ENCODE measurements around the gene PTAFR. TPM values are rescaled to one million over a fixed set of nuclear protein-coding genes. Genes with fewer than 3 reads are reported as not detected.

The PTAFR gene
- total RNA-seq, 2 experiments from 2014 or later, result 0.47 to 0.53 TPM

- intact Hi-C loops (cut with DNase I, micrococcal nuclease), result loop anchor here in 1 of 2 experiments (5.0 kb wide), 1 partner anchor 92 kb away; no protein-coding TSS in a partner anchor
- DNase-seq, result peak; percentile 12 to 91 (median 42)
- Histone ChIP-seq H3K27me3 (ENCODE audit: control insufficient read depth in 1 of 2, insufficient read depth in 2 of 2, low read length in 2 of 2) (no peaks in the 10 kb centered on the region), H3K27ac (ENCODE audit: low read depth in 1 of 2, low read length in 2 of 2) (peak overlapping the region; percentile 11 to 30), H3K4me3 (ENCODE audit: low read length) (no peak overlapping the region), H3K4me1 (ENCODE audit: insufficient read depth, low read length) (peaks cover 46% of the 10 kb centered on the region), H3K9me3 (ENCODE audit: control insufficient read depth in 1 of 2, insufficient read depth in 1 of 2, low read length in 2 of 2) (peaks cover 5 to 25% of the 10 kb centered on the region in 2 experiments), H3K36me3 (ENCODE audit: insufficient read depth, low read length) (peaks cover 50% of the 10 kb centered on the region)
- POLR2A ChIA-PET, result interaction anchor here (0.7 to 1.2 kb wide), 4 partner anchors 30 to 113 kb away, joined by 3 to 7 read pairs (median 4); partner anchors contain the start of genes ATP5IF1 and EYA3
- TF ChIP-seq CTCF (IDR thresholded peaks at IDR 0.05), result no peak
- Mint-ChIP-seq H3K9me3 (peaks cover 4% of the 10 kb centered on the region), H3K36me3 (ENCODE audit: low read depth) (peaks cover 73% of the 10 kb centered on the region), H3K4me1 (ENCODE audit: low read depth) (peaks cover 40% of the 10 kb centered on the region), H3K4me3 (peak overlapping the region; percentile 78), H3K27ac (peak overlapping the region; percentile 67), H3K27me3 (no peaks in the 10 kb centered on the region)
- peak; percentile 92 for ATAC-seq (ENCODE audit: poor library complexity)
- CTCF ChIA-PET, result interaction anchor here (0.8 to 1.3 kb wide), 3 partner anchors 10 to 312 kb away, joined by 3 read pairs; no protein-coding TSS in a partner anchor
Measured at GRCh38 chr1:28199328-28200233, 23.1 kb upstream of the PTAFR start.

GRCh38 chr1:28197682-28198415, 21.4 kb upstream of the PTAFR start:
- intact Hi-C loops (cut with DNase I, micrococcal nuclease), result loop anchor here in 1 of 2 experiments (5.0 kb wide), 1 partner anchor 91 kb away; no protein-coding TSS in a partner anchor
- DNase-seq (no peak), ATAC-seq (ENCODE audit: poor library complexity) (no peak)
- Mint-ChIP-seq H3K27ac (no peak overlapping the region), H3K36me3 (ENCODE audit: low read depth) (peaks cover 61% of the 10 kb centered on the region), H3K4me3 (no peak overlapping the region), H3K4me1 (ENCODE audit: low read depth) (peaks cover 40% of the 10 kb centered on the region), H3K27me3 (no peaks in the 10 kb centered on the region), H3K9me3 (peaks cover 4% of the 10 kb centered on the region)
- TF ChIP-seq CTCF (IDR thresholded peaks at IDR 0.05), result no peak
- peaks cover 5 to 25% of the 10 kb centered on the region in 2 experiments for H3K9me3 ChIP-seq (ENCODE audit: control insufficient read depth in 1 of 2, insufficient read depth in 1 of 2, low read length in 2 of 2)
- ChIA-PET CTCF (no interaction called here), POLR2A (no interaction called here)
- peaks cover 47% of the 10 kb centered on the region for H3K4me1 ChIP-seq (ENCODE audit: insufficient read depth, low read length)
- H3K27ac ChIP-seq (ENCODE audit: low read depth in 1 of 2, low read length in 2 of 2), result no peak overlapping the region
- H3K4me3 ChIP-seq (ENCODE audit: low read length), result no peak overlapping the region
- no peaks in the 10 kb centered on the region for H3K27me3 ChIP-seq (ENCODE audit: control insufficient read depth in 1 of 2, insufficient read depth in 2 of 2, low read length in 2 of 2)
- peaks cover 37% of the 10 kb centered on the region for H3K36me3 ChIP-seq (ENCODE audit: insufficient read depth, low read length)

GRCh38 chr1:28196330-28196729, 19.8 kb upstream of the PTAFR start:
- Mint-ChIP-seq H3K4me3 (no peak overlapping the region), H3K27me3 (no peaks in the 10 kb centered on the region), H3K4me1 (ENCODE audit: low read depth) (peaks cover 40% of the 10 kb centered on the region), H3K27ac (no peak overlapping the region), H3K9me3 (peaks cover 4% of the 10 kb centered on the region), H3K36me3 (ENCODE audit: low read depth) (peaks cover 54% of the 10 kb centered on the region)
- intact Hi-C loops (cut with DNase I, micrococcal nuclease), result loop anchor here in 1 of 2 experiments (5.0 kb wide), 1 partner anchor 89 kb away; no protein-coding TSS in a partner anchor
- ChIA-PET POLR2A (interaction anchor here (0.9 kb wide), 1 partner anchor 11 kb away, joined by 3 read pairs; no protein-coding TSS in a partner anchor), CTCF (interaction anchor here (0.6 to 1.2 kb wide), 2 partner anchors 12 to 338 kb away, joined by 4 to 5 read pairs; no protein-coding TSS in a partner anchor)
- Histone ChIP-seq H3K27me3 (ENCODE audit: control insufficient read depth in 1 of 2, insufficient read depth in 2 of 2, low read length in 2 of 2) (no peaks in the 10 kb centered on the region), H3K9me3 (ENCODE audit: control insufficient read depth in 1 of 2, insufficient read depth in 1 of 2, low read length in 2 of 2) (peaks cover 5 to 25% of the 10 kb centered on the region in 2 experiments), H3K27ac (ENCODE audit: low read depth in 1 of 2, low read length in 2 of 2) (no peak overlapping the region), H3K4me3 (ENCODE audit: low read length) (no peak overlapping the region), H3K36me3 (ENCODE audit: insufficient read depth, low read length) (peaks cover 34% of the 10 kb centered on the region), H3K4me1 (ENCODE audit: insufficient read depth, low read length) (peaks cover 47% of the 10 kb centered on the region)
- ATAC-seq (ENCODE audit: poor library complexity) (no peak), DNase-seq (no peak)
- TF ChIP-seq CTCF (IDR thresholded peaks at IDR 0.05), result no peak

Measured in CD4-positive, alpha-beta T cell (primary cell).